GM21786 (cell line): Measurements from ENCODE around the gene FNDC1.
"Not testable (repeated sequence)": the region's sequence is repeated elsewhere in the genome, so short reads cannot be mapped to it uniquely, and the experiment has no call there.

ENCODE experiments used
- ATAC-seq: cut with Tn5 transposase; IDR thresholded peaks from one replicate; pipeline ENCODE4 v1.9.1; 2021; ENCODE audit not compliant: unreplicated experiment

FNDC1 gene

DNA sequence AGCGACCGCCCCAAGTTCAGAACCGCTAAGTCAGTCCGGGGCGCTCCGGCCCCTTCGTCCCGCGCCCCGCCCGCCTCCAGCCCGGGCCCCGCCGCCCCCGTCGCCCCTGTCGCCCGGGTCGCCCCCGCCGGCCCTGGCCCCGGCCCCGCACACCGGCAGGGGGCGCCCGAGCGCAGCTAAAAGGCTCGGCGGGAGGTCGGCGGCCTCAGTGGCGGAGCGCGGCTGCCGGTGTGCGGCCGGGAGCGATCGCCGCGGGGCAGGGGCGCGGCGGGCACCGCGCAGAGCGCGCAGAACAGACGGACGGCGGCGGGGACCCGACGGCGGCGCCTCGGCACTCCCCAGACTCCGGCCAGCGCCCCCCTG lies at the start of gene FNDC1:
Gene FNDC1 (plus strand): TSS at position 208 of the 363 bp plus-strand sequence. CDS start 197 bp downstream, outside the sequence.
- ATAC-seq = no peak

DNA sequence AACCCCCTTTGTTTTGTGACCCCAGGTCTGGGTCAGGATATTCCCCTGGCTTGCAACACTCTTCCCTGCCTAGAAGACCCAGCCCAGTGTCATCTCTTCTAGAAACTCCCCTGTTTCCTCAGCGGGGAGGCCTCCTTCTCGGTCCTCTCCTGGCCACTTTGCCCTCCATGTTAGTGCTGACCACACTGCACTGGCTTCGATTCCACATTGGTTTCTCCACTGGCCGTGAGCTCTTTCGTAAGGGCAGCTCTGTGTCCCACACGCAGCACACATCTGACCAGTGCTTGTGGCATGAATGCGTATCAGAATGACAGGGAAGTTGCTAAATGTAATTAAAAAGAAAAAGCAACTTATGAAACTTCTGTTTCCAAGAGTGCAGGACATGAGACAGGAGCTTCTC lies 49.4 kb upstream of the FNDC1 start:
- no peak for ATAC-seq

GRCh38 chr6:159121486-159121885 lies 47.7 kb upstream of the FNDC1 start:
- no peak for ATAC-seq

GRCh38 chr6:159122453-159122852 lies 46.7 kb upstream of the FNDC1 start:
- ATAC-seq = no peak

DNA sequence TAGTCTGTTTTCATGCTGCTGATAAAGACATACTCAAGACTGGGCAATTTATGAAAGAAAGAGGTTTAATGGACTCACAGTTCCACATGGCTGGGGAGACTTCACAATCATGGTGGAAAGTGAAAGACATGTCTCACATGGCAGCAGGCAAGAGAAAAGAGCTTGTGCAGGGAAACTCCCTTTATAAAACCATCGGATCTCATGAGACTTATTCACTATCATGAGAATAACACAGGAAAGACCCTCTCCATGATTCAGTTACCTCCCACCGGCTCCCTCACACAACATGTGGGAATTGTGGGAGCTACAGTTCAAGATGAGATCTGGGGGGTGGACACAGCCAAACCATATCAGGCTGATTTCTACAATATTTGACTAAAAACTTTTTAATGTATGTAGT lies 45.4 kb upstream of the FNDC1 start:
- ATAC-seq = not testable (repeated sequence)

GRCh38 chr6:159125014-159125609 lies 44.1 kb upstream of the FNDC1 start:
- no peak for ATAC-seq

DNA sequence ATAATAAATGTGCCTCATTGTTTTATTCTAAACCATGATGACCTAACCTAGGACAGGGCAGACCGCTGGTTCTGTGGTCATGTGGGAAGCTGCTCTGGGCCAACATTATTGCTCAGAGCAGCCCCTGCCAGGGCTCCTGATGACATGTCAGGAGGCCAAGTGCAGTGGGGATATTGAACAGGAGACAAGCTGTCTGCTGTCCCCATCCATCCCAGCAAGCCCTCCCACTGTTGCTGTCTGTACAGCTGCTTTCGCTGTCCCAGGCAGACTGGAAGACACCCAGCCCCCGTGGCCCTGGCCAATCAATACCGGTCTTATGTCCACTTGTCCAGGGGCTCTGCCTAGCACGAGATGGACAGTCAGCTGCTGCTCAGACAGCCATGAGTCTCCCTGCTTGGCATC lies 43.2 kb upstream of the FNDC1 start:
- ATAC-seq = no peak

DNA sequence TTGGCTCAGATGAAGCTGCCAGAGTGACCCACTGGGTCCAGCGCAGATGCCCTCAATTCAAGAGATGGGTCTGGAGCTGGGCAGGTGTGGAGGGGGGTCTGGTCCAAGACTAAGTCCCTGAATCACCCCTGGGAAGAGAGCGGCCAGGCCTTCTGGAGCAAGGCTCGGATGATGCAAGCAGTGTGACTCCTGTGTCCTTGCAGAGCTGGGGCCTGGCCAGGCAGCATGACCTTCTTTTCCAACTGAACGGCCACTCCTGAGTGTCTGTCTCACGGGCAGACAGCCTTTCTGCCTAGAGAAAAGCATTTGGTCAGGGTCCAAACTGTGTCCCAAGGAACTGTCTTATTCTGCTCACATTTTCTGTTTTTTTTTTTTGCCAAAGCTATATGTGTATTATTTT lies 42.6 kb upstream of the FNDC1 start:
- no peak for ATAC-seq

DNA sequence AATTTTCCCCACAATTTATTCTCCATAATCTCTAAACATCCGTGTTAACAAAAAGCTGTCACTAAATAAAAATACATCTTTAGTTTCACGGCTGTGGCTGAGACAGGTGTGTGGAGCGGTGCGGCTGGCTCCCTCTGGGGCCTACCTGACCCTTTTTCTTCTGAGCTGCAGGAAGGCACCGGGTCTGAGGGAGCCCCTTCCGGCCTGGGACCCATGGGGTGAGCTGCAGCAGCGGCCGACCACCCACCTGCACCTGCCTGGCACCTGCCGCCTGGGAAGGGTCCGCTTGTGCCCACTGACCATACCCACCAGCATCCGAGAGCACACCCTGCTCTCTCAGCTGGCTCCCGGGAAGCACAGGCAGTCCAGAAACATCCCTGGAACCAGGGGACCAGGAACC lies 41.5 kb upstream of the FNDC1 start:
- ATAC-seq = no peak

GRCh38 chr6:159128978-159129377 lies 40.2 kb upstream of the FNDC1 start:
- ATAC-seq = no peak

GRCh38 chr6:159130846-159131245 lies 38.4 kb upstream of the FNDC1 start:
- ATAC-seq = no peak

DNA sequence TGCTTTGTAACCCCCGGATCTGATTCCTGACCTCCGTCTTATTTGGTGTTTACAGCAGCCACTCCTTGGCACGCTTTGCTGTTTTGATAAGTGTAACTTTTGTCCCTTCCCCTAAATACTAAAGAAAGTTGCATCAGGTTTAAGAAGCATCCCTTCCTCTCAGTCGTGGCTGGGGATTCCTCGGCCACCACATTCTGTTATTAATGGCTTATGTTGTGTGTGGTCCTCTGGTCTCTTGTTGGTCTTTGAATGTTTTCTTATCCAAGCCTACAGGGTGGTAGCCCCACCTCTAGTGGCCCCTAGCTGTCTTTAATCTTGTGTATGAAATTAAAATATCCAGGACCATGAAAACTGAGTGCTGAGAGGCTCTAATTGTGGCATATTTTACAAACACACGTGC lies 37.5 kb upstream of the FNDC1 start:
- ATAC-seq = no peak

DNA sequence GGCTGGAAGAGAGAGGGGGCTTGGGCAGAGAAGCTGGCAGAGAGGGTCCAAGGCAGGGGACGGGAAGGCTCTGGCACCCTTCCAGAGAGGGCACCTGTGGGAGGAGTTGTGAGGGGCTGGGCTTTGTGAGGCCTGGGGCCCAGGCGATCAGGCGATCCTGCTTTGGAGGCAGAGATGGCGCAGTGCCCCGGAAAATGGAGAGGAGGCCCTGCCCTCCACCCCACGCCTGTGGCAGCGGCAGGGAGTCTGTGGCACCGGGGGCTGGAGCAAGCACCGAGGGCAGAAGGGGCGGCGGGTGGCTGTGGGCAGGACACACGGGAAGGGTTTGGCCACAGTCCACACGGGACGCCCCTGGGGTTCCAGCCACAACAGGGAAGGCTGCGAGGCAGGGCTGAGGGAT lies 36.5 kb upstream of the FNDC1 start:
- ATAC-seq = no peak

DNA sequence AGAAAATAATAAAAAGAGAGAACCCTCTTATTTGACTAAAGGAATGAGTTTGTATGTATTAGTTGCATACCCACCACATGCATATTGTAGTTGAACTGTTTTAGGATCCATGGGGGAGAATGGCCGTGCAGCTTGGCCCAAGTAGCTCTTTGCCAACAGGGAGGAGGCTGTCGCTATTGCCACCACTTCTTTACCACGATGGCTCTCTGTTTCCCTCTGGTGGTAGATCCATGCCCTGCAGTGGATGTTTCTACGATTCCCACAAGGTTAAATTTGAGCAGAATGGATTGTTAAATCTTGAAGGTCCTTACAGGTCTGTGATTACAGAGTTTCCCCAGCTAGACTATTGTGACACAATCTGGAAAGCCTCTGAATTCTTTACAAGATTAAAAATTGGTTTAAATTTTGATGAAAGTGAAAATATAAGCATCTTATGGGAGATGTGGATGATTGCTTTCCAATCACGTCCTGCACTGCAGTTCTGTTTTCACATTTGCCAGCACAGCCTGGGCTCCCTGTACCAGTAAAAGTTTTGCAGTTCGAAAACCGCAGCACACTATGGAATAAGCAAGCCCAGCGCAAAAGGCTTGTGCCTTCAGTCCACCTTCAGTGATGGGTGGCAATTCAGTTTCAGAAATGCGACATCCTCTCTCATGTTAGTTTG lies 34.4 kb upstream of the FNDC1 start:
- ATAC-seq = peak; percentile 72

DNA sequence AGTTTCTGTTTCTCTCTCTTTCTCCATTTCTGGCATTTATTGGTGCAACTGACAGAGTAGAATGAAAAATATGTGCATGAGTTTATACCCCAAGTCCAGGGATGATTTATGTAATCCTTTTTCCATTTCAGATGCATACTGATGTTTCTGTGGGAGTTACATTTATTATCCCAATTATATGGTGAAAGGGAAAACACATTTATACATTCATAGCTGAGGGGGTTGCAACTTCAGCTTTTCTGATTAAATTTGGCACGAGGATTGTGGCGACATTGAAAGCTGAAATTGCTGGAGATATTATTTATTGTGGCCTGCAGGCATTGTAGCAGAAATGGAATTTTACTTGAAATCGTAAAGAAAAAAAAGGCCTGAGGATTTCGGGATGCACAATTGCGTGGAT lies 31.5 kb upstream of the FNDC1 start:
- ATAC-seq = no peak

DNA sequence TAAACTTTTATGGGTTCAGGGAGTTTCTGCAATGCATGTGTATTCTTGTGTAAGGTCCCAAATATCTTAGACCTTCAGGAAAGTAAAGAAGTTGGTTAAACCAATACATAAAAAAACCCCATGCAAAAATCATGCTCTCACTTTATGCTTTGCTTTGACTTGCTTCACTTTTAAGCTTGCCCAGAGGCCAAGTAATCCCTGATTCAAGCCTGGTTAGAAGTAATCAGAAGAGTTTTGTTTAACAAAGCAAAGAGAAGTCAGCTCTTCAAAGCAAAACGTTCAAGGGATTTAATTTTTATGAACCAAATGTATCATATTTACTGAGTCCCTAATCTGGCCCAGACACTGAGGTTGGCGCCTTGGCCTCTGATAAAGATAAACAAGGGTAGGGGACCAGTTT lies 26.7 kb upstream of the FNDC1 start:
- no peak for ATAC-seq

GRCh38 chr6:159148641-159149040 lies 20.6 kb upstream of the FNDC1 start:
- ATAC-seq = no peak

DNA sequence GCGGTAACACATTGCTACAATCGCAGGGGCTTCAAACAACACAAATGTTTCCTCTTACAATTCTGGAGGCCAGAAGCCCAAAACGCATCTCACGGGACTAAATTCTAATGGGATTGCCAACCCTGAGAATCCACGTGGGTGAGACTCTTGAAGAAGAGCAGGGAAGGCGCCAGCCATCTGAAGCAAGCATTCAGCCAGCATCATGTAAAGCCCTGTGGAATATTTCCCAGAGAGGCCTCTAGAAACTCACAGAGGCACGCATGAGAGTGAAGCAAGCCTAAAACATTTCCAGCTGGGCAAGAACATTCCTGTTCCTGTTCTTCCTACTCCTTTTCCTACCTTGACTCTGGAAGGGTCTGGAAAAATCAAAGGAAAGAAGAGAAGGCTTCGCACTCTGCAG lies 19.6 kb upstream of the FNDC1 start:
- ATAC-seq = no peak

DNA sequence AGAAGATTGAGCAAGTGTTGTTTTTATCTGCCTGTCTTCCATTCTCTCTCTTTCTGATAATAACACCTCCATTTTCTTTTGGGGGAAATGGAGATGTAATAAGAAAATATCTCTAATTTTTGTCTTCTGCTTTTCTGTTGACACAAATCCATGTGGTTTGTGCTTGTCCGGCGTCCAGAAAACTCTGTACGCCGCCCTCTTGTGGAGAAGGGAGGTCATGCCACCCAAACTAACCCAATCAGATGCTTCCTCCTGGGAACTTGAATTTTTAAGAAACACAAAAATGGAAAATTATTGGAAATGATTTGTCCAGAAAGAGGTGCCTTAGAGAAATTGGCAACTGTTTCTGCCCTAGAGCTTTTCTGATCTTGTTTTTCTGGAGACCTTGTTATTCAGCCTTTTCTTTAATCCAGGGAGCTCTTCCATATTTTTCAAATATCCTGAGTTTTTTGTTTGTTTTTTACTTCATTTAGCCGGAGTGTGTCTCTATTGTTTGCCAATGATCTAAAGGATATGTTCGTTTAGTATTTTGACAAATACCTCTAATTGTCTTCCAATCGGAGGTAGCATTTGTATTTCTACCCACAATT lies 17.8 kb upstream of the FNDC1 start:
- ATAC-seq = no peak

DNA sequence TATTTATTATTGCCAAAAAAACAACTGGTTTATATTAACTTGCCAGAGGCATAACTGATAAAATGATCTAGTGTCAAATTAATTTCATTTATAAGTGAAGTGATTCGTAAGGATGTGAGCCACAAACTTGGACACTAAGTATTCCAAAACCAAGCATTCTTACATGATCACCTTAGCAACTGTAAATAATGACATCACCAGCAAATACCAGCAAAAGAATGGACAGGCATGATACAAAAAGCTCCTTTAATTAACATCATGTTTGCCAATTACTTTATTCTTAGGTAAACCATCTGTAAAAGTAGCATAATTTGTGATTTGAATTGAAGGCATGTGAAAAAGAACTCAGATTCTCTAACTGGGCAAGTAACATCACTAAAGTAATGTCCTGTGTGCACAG lies 17.2 kb upstream of the FNDC1 start:
- no peak for ATAC-seq

GRCh38 chr6:159152782-159153181 lies 16.4 kb upstream of the FNDC1 start:
- ATAC-seq = no peak

- no peak for ATAC-seq
These were observed 13.5 kb upstream of the FNDC1 start for GRCh38 chr6:159155679-159156078.

DNA sequence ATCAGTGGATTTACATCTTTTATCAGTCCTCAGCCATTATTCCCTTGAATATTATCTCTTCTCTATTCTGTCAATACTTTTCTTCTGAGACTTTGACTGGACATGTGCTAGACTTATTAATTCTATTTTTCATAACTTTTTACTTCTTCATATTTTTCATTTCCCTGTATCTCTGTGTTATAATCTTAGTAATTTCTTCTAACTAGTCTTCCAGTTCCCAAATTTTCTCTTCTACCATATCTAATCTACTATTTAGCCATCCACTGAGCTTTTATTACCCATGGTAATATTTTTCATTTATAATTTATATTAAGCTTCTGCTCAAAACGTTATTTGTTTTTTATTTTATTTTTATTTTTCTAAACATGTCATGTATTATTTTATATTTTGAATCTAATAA lies 13.1 kb upstream of the FNDC1 start:
- ATAC-seq = no peak
